ENCODE measurements around the gene DCUN1D4. TPM values are rescaled to one million over a fixed set of nuclear protein-coding genes. Genes with fewer than 3 reads are reported as not detected.
A peak's percentile ranks its signal among the peaks of the same experiment; 100 is the strongest.

Gene DCUN1D4
- total RNA-seq, result 10 to 100 TPM; 49.1 to 50.9 TPM
- long read RNA-seq, full-length matches to known transcripts, result 32 of 37 reads
- long read RNA-seq, partial matches to known transcripts, result 0 of 37 reads
- long read RNA-seq, other reads (novel, unspliced or antisense), result 5 of 37 reads

- DNase-seq, result peak; percentile 100
- peak; percentile 92 to 96 for ATAC-seq
- intact Hi-C loops (cut with DNase I), result loop anchor here in 1 of 2 donors (5.0 kb wide), 1 partner anchor 195 kb away; the partner anchor contains the start of gene SGCB
Observed at GRCh38 chr4:51842554-51843308, at the start of gene DCUN1D4. DCUN1D4 (plus strand) TSS chr4:51843153; CDS start chr4:51843243, 90 bp downstream.

GRCh38 chr4:51820443-51821234 is 22.3 kb upstream of the DCUN1D4 start:
- intact Hi-C loops (cut with DNase I), result no loop called here
- DNase-seq (no peak), ATAC-seq (no peak)

- intact Hi-C loops (cut with DNase I), result no loop called here
- DNase-seq (no peak), ATAC-seq (no peak)
Observed at GRCh38 chr4:51825341-51825740, 17.6 kb upstream of the DCUN1D4 start.

- ATAC-seq, result no peak
- intact Hi-C loops (cut with DNase I), result no loop called here
- no peak for DNase-seq
Observed at GRCh38 chr4:51830156-51830720, 12.7 kb upstream of the DCUN1D4 start.

GRCh38 chr4:51831133-51831532 is 11.8 kb upstream of the DCUN1D4 start:
- intact Hi-C loops (cut with DNase I), result no loop called here
- DNase-seq, result peak; percentile 67
- peak; percentile 71 to 79 for ATAC-seq

- intact Hi-C loops (cut with DNase I), result no loop called here
- no peak for ATAC-seq
- no peak for DNase-seq
Observed at GRCh38 chr4:51833236-51833635, 9.7 kb upstream of the DCUN1D4 start.

- DNase-seq (no peak), ATAC-seq (no peak)
- intact Hi-C loops (cut with DNase I), result no loop called here
Observed at GRCh38 chr4:51835079-51835478, 7.9 kb upstream of the DCUN1D4 start.

- no peak for ATAC-seq
- intact Hi-C loops (cut with DNase I), result no loop called here
- DNase-seq, result no peak
Observed at GRCh38 chr4:51835855-51836254, 7.1 kb upstream of the DCUN1D4 start.

GRCh38 chr4:51836549-51836948 is 6.4 kb upstream of the DCUN1D4 start:
- DNase-seq (no peak), ATAC-seq (peak in 1 of 2 donors; percentile 37)
- intact Hi-C loops (cut with DNase I), result no loop called here

- no peak for ATAC-seq
- DNase-seq, result no peak
- intact Hi-C loops (cut with DNase I), result loop anchor here in 1 of 2 donors (5.0 kb wide), 1 partner anchor 197 kb away; the partner anchor contains the start of gene SGCB
Observed at GRCh38 chr4:51840781-51841180, 2.2 kb upstream of the DCUN1D4 start.

GRCh38 chr4:51842167-51842553 is 793 bp upstream of the DCUN1D4 start:
- DNase-seq (peak; percentile 50), ATAC-seq (no peak)
- intact Hi-C loops (cut with DNase I), result loop anchor here in 1 of 2 donors (5.0 kb wide), 1 partner anchor 195 kb away; the partner anchor contains the start of gene SGCB

GRCh38 chr4:51843309-51844152 is 578 bp downstream of the DCUN1D4 start:
- ATAC-seq, result peak; percentile 43 to 70
- intact Hi-C loops (cut with DNase I), result loop anchor here in 1 of 2 donors (5.0 kb wide), 1 partner anchor 194 kb away; the partner anchor contains the start of gene SGCB

GRCh38 chr4:51844153-51845054 is 1.5 kb downstream of the DCUN1D4 start:
- intact Hi-C loops (cut with DNase I), result loop anchor here in 1 of 2 donors (5.0 kb wide), 1 partner anchor 193 kb away; the partner anchor contains the start of gene SGCB
- DNase-seq (peak; percentile 95), ATAC-seq (peak; percentile 66 to 73)

More at GRCh38 chr4:51843309-51844152, 578 bp downstream of the DCUN1D4 start:
- DNase-seq, result peak; percentile 84

- intact Hi-C loops (cut with DNase I), result no loop called here
- DNase-seq (no peak), ATAC-seq (no peak)
Observed at GRCh38 chr4:51845055-51845426, 2.1 kb downstream of the DCUN1D4 start.

GRCh38 chr4:51845711-51846110 is 2.8 kb downstream of the DCUN1D4 start:
- intact Hi-C loops (cut with DNase I), result no loop called here
- ATAC-seq (no peak), DNase-seq (no peak)

GRCh38 chr4:51849430-51849829 is 6.5 kb downstream of the DCUN1D4 start:
- intact Hi-C loops (cut with DNase I), result no loop called here
- ATAC-seq, result no peak
- no peak for DNase-seq

- intact Hi-C loops (cut with DNase I), result no loop called here
- DNase-seq (no peak), ATAC-seq (no peak)
Observed at GRCh38 chr4:51850294-51850693, 7.3 kb downstream of the DCUN1D4 start.

Measured in left cardiac atrium (tissue), 4 donors.